Measurements from ENCODE around the gene SIX3. TPM values are rescaled to one million over a fixed set of nuclear protein-coding genes. Genes with fewer than 3 reads are reported as not detected.

SIX3 gene
- total RNA-seq, 1 experiment from 2014 or later = 13.2 TPM

DNA sequence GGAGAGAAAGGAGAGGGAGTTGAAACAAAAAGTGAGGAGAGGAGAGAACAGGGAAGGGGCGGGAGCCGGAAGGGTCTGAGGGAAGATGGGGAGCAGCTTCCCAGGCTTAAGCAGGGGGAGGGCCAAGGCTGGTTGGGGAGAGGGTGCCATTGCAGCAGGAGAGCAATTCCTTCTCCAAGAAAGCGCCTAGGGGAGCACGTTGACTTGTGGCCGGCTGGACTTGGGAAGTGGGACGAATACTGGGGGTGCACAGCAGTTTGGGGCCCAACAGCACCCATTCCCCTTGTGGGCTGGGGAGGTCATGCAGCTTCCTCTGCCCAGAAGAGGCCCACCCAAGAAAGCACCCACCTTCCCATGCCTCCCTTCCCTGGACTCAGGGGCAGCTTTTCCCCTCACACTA, 9.6 kb downstream of the SIX3 start (continued):
- TF ChIP-seq, protein P1, sequence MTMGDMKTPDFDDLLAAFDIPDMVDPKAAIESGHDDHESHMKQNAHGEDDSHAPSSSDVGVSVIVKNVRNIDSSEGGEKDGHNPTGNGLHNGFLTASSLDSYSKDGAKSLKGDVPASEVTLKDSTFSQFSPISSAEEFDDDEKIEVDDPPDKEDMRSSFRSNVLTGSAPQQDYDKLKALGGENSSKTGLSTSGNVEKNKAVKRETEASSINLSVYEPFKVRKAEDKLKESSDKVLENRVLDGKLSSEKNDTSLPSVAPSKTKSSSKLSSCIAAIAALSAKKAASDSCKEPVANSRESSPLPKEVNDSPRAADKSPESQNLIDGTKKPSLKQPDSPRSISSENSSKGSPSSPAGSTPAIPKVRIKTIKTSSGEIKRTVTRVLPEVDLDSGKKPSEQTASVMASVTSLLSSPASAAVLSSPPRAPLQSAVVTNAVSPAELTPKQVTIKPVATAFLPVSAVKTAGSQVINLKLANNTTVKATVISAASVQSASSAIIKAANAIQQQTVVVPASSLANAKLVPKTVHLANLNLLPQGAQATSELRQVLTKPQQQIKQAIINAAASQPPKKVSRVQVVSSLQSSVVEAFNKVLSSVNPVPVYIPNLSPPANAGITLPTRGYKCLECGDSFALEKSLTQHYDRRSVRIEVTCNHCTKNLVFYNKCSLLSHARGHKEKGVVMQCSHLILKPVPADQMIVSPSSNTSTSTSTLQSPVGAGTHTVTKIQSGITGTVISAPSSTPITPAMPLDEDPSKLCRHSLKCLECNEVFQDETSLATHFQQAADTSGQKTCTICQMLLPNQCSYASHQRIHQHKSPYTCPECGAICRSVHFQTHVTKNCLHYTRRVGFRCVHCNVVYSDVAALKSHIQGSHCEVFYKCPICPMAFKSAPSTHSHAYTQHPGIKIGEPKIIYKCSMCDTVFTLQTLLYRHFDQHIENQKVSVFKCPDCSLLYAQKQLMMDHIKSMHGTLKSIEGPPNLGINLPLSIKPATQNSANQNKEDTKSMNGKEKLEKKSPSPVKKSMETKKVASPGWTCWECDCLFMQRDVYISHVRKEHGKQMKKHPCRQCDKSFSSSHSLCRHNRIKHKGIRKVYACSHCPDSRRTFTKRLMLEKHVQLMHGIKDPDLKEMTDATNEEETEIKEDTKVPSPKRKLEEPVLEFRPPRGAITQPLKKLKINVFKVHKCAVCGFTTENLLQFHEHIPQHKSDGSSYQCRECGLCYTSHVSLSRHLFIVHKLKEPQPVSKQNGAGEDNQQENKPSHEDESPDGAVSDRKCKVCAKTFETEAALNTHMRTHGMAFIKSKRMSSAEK (CRISPR knock-in tag; IDR thresholded peaks at IDR 0.05; ENCODE audit: borderline replicate concordance) = no peak
- TF ChIP-seq, protein P2, sequence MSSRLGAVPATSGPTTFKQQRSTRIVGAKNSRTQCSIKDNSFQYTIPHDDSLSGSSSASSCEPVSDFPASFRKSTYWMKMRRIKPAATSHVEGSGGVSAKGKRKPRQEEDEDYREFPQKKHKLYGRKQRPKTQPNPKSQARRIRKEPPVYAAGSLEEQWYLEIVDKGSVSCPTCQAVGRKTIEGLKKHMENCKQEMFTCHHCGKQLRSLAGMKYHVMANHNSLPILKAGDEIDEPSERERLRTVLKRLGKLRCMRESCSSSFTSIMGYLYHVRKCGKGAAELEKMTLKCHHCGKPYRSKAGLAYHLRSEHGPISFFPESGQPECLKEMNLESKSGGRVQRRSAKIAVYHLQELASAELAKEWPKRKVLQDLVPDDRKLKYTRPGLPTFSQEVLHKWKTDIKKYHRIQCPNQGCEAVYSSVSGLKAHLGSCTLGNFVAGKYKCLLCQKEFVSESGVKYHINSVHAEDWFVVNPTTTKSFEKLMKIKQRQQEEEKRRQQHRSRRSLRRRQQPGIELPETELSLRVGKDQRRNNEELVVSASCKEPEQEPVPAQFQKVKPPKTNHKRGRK (CRISPR knock-in tag; IDR thresholded peaks at IDR 0.05; ENCODE audit: borderline replicate concordance) = no peak

DNA sequence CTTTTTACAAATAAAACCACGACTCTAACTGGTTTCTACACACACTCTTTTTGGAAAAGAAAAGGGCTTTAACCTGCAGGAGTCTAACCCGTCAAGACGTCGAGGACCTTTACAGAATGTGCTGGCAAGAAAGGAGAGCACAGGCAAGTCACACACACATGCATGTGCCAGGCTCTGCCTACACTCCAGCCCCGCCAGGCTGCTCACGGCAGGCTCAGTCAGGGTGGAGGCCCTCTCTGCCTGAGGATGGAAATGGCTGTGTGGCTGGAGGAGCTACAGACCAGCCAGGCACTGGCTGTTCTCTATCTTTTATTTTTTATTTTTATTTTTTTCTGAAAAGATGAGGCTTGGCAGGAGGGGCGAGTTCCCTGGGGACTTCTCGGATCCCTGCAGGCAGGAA, 10.2 kb downstream of the SIX3 start:
- Mint-ChIP-seq H3K27ac (no peak overlapping the region), H3K4me1 (peaks cover 74% of the 10 kb centered on the region), H3K9me3 (no peaks in the 10 kb centered on the region), H3K27me3 (ENCODE audit: low read depth) (peaks cover 99% of the 10 kb centered on the region), H3K4me3 (peak overlapping the region; percentile 49), H3K36me3 (peaks cover 8% of the 10 kb centered on the region)
- POLR2A ChIA-PET = no interaction called here
- TF ChIP-seq EMX1 (CRISPR knock-in tag; IDR thresholded peaks at IDR 0.05) (no peak), ESRRA (CRISPR knock-in tag; IDR thresholded peaks at IDR 0.05; ENCODE audit: borderline replicate concordance) (no peak), GTF2I (CRISPR knock-in tag; conservative IDR thresholded peaks at IDR 0.05) (no peak), CBFB (CRISPR knock-in tag; IDR thresholded peaks at IDR 0.05; ENCODE audit: low read depth) (no peak), GABPB1 (CRISPR knock-in tag; IDR thresholded peaks at IDR 0.05) (no peak), NR1H2 (CRISPR knock-in tag; IDR thresholded peaks at IDR 0.05) (no peak)
- TF ChIP-seq, protein P1 (CRISPR knock-in tag; IDR thresholded peaks at IDR 0.05; ENCODE audit: borderline replicate concordance) = no peak
- TF ChIP-seq, protein P3, sequence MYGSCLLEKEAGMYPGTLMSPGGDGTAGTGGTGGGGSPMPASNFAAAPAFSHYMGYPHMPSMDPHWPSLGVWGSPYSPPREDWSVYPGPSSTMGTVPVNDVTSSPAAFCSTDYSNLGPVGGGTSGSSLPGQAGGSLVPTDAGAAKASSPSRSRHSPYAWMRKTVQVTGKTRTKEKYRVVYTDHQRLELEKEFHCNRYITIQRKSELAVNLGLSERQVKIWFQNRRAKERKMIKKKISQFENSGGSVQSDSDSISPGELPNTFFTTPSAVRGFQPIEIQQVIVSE (CRISPR knock-in tag; IDR thresholded peaks at IDR 0.05; ENCODE audit: borderline replicate concordance) = no peak
- TF ChIP-seq, protein P4, sequence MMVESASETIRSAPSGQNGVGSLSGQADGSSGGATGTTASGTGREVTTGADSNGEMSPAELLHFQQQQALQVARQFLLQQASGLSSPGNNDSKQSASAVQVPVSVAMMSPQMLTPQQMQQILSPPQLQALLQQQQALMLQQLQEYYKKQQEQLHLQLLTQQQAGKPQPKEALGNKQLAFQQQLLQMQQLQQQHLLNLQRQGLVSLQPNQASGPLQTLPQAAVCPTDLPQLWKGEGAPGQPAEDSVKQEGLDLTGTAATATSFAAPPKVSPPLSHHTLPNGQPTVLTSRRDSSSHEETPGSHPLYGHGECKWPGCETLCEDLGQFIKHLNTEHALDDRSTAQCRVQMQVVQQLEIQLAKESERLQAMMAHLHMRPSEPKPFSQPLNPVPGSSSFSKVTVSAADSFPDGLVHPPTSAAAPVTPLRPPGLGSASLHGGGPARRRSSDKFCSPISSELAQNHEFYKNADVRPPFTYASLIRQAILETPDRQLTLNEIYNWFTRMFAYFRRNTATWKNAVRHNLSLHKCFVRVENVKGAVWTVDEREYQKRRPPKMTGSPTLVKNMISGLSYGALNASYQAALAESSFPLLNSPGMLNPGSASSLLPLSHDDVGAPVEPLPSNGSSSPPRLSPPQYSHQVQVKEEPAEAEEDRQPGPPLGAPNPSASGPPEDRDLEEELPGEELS (CRISPR knock-in tag; IDR thresholded peaks at IDR 0.05) = no peak
- TF ChIP-seq, protein P5, sequence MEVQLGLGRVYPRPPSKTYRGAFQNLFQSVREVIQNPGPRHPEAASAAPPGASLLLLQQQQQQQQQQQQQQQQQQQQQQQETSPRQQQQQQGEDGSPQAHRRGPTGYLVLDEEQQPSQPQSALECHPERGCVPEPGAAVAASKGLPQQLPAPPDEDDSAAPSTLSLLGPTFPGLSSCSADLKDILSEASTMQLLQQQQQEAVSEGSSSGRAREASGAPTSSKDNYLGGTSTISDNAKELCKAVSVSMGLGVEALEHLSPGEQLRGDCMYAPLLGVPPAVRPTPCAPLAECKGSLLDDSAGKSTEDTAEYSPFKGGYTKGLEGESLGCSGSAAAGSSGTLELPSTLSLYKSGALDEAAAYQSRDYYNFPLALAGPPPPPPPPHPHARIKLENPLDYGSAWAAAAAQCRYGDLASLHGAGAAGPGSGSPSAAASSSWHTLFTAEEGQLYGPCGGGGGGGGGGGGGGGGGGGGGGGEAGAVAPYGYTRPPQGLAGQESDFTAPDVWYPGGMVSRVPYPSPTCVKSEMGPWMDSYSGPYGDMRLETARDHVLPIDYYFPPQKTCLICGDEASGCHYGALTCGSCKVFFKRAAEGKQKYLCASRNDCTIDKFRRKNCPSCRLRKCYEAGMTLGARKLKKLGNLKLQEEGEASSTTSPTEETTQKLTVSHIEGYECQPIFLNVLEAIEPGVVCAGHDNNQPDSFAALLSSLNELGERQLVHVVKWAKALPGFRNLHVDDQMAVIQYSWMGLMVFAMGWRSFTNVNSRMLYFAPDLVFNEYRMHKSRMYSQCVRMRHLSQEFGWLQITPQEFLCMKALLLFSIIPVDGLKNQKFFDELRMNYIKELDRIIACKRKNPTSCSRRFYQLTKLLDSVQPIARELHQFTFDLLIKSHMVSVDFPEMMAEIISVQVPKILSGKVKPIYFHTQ (CRISPR knock-in tag; IDR thresholded peaks at IDR 0.05) = no peak
- TF ChIP-seq, protein P6, sequence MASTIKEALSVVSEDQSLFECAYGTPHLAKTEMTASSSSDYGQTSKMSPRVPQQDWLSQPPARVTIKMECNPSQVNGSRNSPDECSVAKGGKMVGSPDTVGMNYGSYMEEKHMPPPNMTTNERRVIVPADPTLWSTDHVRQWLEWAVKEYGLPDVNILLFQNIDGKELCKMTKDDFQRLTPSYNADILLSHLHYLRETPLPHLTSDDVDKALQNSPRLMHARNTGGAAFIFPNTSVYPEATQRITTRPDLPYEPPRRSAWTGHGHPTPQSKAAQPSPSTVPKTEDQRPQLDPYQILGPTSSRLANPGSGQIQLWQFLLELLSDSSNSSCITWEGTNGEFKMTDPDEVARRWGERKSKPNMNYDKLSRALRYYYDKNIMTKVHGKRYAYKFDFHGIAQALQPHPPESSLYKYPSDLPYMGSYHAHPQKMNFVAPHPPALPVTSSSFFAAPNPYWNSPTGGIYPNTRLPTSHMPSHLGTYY (CRISPR knock-in tag; IDR thresholded peaks at IDR 0.05) = no peak
- CTCF ChIA-PET = interaction anchor here (1.2 to 1.5 kb wide), 3 partner anchors 12 to 489 kb away, joined by 4 read pairs; no protein-coding TSS in a partner anchor
- DNase-seq (ENCODE audit: low spot score) (no peak), ATAC-seq (no peak)
